DMS 273 treated with DMSO at 0.1 percent for 48 hours (cell line): ENCODE measurements around the gene COTL1.

Experiments used
- DNase-seq: peaks from one replicate; lab custom pipeline; 2025; lab: John Stamatoyannopoulos, UW

The COTL1 gene

DNA sequence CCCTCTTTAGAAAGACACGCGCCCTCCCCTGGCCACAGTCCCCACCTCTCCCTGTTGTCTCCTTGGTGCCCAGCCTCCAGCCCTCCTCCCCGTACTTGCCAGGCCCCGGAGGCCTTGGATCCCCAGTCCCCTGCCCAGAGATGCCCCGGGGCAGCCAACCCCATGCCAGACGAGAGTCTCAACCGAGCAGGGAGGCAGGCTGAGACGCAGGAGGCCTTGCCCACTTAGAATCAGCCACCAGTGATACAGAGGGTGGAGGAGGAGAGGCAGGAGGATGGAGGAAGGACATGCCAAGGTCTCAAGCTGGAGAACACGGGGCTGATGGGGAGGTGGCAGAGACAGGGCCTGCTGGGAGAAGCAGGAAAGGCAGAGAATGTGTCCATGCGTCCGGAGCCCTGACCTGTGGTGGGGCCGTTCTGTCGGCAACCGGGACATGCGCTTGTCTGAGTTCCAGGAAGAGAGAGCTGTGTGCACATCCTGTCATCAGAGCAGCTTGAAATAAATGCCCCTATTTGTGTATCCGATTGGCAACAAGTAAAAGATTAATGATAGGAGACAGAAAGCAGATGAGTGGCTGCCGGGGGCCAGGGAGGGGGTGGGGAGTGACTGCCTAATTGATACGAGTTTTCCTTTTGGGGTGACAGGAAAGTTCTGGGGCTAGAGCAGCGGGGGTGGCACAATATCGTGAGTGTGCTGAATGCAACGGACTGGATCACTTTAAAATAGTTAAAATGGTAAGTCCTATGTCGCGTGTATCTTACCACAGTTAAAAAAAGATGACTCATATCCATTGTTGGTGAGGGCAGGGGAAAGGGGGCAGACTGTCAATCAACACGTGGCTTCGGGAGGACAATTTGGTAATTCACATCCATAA lies 68.7 kb downstream of the COTL1 start:
- no peak for DNase-seq

DNA sequence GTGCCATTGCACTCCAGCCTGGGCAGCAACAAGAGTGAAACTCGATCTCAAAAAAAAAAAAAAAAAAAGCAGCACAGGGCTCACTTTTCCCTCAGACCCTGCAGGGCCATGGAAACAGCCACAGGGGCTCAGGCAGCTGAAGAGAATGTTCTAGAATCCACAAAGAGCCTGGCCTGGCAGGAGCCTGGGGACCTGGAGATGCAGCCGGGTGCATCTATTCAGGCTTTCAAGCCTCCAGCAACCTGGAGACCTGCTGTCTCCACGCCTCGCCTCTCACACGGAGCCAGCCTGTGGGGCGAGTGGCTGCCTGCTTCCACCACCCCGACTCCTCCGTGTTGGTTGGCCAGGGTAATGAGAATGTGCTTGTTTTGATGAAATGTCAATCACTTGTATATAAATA lies 69.4 kb downstream of the COTL1 start:
- DNase-seq = no peak

DNA sequence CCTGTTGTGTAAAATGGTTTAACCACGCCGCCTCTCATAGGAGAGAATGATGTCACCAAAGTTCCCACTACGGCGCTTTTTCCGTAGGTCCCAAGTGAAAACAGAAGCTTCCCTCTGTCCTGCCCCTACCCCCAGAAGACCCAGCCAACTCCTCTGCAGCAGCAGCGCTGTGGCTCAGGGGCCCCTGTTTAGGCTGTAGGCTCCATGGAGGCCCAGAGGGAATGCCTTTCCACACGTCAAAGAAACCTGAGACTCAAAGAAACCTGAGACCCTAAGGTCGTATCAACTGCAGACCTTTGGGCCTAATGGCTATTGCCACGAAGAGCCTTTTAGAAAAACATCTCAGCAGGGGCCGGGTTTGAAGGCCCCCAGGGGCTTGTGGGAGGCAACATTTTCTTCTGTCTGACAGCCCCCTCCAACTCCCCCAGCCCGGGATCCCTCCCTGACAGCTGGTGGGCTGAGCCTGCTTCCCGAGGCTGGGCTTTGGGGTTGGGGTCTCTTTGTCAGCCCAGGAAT lies 70.3 kb downstream of the COTL1 start:
- DNase-seq = no peak

DNA sequence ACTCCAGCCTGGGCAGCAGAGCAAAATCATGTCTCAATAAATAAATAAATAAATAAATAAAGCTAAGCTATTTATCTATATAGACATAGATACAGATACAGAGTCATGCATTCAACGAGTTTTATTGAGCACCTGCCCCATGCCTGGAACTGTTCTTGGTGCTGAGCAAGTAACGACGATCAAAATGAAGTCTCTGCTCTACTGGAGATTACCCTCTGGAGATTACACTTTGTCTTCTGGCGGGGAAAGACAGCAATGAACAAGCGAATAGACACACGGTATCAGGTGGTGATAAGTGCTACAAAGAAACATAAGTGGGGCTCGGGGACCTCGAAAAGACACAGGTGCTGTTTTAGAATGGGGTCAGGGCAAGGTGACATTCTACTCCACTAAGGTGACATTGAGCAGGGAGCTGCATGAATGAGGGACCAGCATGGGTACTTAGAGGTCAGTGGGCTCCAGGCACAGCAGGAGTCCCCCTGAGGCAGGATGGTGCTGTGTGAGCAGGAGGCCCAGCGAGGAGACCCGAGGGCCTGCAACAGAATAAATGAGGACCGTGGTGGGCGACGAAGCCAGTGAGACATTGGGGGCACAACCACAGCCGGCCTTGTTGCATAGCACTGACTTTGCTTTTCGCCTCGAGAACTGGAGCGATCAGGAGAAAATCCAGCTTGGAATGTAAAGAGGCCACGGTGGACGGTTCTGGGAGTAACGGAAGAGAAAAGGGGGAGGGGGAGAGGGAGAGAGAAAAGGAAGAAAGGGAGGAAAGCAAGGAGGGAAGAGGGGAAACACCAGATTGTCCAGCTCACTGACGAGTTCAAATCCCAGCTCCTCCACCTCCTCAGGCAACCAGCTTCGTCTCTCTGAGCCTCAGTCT lies 71.0 kb downstream of the COTL1 start:
- DNase-seq = no peak

DNA sequence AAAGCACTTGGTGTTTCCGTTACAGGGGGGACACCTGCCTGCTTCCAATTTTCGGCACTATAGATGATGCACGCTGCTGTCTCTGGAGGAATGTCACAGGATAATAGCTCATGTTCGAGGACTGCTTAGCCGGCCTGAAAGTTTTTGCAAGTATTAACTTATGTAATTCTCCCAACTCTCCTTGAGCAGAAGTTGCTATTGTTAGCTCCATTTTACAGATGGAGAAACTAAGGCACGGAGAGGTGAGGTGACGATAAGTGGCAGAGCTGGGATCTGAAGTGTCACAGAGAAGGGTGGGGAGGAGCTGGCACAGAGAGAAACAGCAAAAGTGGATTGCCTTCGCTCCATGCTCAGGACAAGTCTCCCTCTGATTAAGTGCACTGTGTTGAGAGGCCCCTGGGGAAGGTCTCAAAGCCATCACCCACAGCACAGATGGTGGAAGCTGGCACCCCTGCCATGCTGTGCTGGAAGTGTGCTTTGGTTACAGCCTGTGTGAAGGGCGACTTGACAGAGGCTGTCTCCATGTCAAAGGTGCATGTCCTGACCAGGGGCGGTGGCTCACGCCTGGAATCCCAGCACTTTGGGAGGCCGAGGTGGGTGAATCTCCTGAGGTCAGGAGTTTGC lies 72.7 kb downstream of the COTL1 start:
- DNase-seq = no peak

DNA sequence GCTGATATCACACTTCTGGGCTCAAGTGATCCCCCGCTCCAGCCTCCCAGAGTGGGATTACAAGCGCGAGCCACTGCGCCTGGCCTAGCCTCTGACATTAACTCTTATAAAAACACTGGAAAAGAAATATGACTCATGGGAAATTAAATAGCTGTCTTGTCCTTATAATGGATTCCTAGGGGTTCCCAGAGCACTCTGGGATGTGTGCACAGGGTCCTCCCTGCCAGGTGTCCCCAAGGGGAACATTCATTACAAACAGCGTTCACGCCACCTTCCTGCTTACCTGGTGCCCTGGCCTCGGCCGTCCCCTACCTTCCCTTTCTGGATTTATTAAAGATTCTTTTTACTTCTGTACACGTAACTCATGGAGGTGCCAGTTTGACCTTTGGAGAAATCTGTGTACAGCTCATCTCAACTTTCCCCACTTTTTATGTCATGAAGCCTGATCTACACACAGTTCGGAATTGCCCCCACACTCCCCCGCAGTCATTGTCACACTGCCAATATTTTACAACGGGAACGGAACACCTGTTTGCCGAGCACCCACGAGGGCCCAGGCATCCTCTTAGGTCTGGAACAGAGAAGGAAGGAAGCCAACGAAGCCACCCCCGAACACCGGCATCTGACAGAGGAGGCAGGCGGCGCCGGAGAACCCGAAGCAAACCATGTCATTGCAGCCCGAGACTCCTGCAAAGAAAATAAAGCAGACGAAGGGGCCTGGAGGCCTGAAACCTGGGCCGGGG lies 73.7 kb downstream of the COTL1 start:
- DNase-seq = no peak

DNA sequence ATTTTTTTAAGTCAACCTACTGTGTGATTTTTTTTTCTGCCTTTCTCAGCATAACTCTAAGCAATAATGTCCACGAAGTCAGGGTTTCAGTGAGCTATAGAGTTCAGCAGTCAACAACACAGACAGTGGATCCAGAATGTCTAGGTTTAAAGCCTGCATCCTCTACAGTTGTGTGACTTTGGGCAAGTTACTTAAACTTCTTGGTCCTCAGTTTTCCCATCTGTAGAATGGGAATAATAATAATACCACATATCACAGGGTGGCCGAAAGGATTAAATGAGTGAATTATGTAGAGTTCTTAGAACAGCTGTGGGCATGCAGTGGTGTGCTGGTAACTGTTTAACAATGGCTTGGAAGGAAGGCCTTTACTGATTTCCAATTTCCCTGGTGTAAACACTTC lies 74.6 kb downstream of the COTL1 start:
- no peak for DNase-seq

DNA sequence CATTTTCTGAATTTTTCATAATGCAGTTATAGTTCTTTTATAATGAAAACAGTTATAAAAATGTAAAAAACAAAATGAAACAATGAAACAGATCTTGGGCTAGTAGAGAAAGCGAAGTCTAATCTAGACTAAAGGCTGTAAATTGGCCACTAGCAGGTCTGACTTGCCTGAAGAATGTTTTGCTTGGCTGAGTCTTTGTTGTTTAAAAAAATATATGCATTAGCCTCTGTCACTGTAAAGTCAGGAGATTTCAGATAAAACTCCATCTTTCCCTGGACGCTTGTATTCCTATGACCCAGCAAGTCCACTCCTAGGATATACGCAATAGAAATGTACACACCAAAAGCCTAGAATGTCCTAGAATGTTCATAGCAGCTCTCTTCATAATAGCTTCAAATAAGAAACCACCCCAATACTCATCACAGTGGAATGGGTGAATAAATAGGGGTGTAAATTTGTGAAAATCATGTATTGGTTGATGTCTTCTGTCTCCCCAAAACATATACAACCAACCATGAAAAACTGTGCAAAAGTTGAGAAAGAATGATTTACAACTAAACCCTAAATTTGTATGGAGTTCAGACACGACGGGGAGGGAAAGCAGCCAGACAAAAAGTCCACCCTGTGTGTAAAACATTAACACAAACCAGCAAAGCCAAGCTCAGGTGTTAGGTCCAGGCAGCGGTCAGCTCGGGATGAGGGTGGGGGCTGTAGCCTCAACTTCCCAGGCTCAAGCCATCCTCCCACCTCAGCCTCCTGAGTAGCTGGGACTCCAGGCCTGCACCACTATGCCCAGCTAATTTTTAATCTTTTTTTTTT lies 75.7 kb downstream of the COTL1 start:
- DNase-seq = no peak

DNA sequence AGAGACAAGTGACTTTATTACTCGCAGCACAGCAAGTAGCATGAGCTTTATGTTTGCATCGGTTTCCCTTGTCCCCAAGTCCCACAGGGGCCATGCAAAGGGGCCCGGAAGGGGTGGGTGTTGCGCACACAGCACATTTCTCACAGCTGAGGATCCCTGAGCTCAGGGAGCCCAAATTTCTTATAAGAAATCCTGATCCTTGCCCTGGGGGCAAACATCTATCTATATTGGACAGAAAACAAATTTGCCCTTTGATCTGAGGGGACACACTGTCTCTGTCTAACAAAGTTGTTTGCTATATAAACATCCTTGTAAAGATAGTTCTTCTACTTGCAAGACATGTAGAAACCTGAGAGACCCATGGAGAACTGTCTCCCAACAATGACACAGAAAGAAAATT lies 77.7 kb downstream of the COTL1 start:
- no peak for DNase-seq

DNA sequence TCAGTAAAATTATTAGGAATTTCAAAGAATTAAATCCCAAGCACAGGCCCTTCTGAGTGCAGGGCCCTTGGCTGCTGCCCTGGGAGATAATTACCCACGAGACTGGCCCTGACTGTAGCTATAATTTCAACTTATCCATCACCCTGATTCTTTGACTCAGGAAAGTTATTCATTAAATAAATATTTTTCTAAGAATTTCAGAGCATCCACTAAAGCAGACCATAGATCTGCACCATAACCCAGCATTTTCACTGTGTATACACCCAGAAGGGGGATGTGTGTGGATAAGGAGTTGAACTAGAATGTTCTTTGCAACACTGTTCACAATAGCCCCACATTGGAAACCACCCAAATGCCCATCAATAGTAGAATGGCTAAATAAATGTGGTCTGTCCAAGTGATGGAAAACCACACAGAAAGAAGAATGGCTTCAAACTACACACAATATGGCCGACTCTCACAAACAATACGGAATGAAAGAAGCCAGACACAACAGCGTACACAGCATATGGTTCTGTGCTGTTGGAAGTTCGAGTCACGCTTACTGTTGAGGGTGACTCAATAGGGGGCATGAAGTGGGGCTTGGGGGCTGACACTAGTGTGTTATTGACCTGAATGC lies 79.5 kb downstream of the COTL1 start:
- DNase-seq = no peak

DNA sequence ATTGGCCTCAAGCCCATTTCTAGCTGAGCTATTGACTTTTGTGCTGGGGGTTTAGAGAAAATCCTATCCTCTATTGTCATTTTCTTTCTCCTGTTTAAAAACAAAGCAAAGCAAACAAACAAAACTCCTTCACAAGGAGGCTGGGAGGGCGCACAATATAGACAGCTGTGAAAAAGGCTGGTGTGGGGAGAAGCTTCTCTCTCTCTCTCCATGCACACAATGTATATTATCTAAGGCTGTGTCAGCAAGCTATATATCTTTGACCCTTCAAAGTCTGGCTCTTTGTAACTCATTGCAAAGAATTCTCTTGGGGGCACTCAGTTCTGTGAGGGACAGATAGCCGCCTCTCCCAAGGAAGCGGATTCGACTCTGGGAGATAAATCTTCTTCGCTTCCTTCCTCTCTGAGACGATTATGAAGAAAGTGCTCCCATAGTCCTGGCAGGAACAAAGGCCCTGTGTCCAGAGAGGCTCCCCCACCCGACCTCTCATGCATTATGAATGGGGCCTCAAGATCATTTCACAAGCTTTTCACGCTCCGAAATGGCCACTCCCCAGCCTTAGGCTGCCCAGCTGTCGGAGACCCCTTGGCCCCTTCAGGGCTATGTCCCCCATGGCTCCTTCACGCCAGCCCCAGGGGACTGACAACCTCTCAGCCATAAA lies 80.3 kb downstream of the COTL1 start:
- DNase-seq = no peak

DNA sequence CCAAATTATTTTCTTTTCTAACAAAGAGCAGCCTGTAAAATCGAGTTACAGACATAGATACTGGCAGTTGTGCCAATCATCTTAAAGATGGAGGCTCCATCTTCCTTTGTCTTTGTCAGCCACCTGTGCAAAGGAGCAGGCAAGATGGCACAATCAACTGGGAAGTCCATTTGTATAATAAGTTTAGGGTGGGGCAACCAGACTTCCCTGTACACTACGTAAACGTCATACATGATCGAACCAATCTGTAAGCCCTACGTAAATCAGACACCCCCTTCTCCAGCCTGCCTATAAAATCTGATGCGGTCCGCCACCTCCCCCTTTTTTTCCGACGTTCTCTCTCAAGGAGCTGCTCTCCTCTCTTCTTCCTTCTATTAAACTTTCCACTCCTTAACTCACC lies 82.0 kb downstream of the COTL1 start:
- DNase-seq = no peak

DNA sequence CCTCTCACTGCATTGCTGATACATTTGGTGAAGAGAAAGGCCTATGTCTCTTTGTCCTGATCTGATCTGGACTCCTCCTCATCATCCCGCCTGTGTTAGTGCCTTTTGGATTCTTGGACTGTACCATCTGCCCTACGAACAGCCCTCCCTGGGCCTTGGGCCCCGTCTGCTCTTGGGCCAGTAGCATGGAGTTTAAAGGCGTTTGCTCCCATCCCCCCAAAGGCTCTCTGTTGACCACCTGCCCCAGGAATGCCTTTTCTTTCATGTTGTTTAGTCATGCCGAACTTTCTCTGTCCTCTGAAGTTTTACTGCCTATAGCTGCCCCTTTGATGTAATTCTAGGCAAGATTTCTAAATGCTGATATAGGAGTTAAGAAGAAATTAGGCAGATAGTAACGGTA lies 82.5 kb downstream of the COTL1 start:
- no peak for DNase-seq

DNA sequence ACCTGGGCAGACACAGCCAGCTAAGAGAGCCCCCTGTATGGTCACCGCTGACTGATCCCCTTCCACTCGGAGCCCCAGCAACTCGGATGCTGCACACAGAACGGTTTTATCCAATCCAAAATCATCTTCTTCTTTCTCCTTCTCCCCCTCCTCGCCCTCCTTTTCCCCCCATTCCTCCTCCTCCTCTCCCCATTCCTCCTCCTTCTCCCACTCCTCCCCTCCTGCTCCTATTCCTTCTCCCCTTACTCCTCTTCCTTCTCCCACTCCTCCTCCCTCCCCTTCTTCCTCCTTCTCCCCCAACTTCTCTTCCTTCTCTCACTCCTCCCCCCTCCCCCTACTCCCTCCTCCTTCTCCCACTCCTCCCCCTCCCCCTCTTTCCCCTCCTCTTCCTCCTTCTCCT lies 83.1 kb downstream of the COTL1 start:
- no peak for DNase-seq

DNA sequence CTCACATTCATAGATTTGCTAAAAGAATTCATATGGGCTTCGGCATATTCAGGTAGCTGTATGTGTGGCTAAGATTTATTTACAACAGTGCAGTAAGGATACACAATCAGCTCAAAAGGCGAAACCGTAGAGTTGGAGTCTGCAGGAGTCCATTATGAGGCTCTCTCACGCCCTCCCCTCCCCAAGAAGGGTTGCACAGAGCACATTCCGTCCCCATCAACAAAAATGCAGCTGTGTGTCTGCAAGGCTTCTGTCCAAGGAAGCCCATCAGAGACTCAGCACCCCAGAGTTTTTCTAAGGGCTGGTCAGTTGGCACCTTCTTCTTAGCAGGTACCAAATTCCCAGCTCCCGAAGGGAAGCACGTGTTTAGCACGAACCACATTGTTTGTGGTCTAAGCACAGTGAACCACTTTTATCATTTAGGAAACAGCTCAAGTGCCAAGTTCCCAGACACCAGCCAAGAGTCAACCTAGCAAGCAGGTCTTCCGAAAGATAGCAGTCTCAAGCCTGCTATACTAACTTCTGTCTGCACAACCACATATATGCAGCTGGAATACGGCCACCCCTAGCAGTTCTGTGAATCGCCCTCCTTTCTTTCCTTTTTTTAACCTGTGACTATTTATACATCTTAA lies 84.9 kb downstream of the COTL1 start:
- no peak for DNase-seq

DNA sequence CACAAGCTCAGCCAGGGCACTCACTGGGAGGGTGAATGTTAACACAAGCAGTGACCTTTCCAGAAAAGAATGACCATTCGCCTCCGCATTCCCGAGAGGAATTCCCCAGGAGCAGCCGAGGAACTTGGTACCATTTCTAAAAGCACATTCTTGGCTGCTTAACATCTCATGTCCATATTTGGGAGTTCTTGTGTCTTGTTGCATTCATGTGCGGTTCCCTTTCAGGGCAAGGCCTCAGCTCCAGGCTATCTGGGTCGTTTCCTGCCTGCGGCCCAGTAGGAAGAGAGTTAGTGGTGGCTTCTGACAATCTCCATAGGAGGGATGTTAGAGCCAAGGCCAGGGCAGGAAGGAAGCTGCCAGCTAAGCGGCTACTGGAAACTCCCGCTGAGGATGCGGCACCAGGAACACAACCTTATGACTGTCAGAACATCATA lies 85.6 kb downstream of the COTL1 start:
- DNase-seq = no peak

DNA sequence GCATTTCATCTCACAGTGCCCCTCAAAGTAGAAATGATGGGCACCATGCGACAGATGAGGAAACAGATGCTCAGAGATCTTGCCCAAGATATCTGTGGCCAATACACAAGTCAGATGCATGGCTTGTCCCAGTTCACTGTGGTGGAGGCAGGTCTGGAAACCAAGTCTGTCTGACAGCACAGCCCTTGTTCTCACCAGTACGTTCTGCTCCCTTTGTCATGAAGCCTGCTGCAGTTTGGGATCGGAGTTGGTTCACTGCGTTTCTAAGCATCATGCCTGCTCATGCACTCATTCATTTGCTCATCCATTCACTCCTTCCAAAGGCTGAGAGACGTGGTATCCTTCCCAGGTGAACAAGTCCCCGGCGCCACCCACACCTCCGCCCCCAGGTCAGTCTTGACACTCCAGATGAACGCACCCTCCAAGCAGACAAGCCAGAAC lies 86.2 kb downstream of the COTL1 start:
- DNase-seq = peak; percentile 67

DNA sequence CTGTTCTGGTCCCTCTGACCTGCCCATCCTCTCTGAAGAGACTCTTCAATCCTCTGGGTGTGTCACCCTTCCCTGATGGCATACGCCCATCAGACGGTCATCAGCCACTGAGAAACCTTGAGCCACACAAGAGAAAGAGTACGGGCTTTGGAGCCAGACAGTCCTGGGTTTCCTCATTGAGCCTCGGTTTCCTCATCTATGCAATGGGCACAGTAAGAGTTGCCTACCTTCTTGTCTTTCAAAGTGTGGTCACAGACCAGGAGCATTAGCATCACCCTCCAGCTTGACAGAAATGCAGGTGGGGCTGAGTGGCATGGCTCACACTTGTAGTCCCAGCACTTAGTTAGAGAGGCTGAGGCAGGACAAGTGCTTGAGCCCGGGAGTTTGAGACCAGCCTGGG lies 87.3 kb downstream of the COTL1 start:
- no peak for DNase-seq

DNA sequence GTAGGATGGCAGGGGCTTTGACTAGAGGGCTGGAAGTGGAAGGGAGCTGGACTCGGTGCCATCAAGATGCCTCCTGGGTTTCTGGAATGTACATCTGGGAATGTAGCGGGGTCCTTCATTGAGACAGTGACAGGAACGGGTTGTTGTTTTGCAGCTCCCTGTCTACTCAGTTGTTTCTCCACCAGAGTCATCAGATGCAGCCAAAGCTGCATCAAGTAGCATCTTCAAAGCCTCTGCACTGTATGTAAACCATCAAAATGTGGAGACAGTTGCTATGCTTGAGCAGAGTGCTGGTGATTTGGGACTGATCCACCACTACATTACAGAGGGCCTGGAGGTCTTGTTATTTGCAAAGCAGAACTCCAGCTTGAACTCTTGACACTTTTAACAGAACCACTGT lies 88.3 kb downstream of the COTL1 start:
- no peak for DNase-seq
